Adipocyte (in vitro differentiated cells): ENCODE measurements around the gene PKNOX2.

ENCODE experiments used
- DNase-seq: peaks from one replicate; pipeline ENCODE4 v3.0.0-alpha.2; 2015; ENCODE audit warnings: low read depth
- H3K27me3 ChIP-seq: replicated peaks from 2 replicates; pipeline ENCODE4 v1.7.0; 2013; ENCODE audit warnings: mild to moderate bottlenecking, low read length, moderate library complexity; ENCODE audit not compliant: control insufficient read depth, insufficient read depth
- H3K36me3 ChIP-seq: 2 replicates; pipeline ENCODE4 v1.7.0; 2013; ENCODE audit warnings: low read length, mild to moderate bottlenecking, moderate library complexity; ENCODE audit not compliant: control insufficient read depth, insufficient read depth, severe bottlenecking
- H3K4me1 ChIP-seq: 2 replicates; pipeline ENCODE4 v1.7.0; 2013; ENCODE audit warnings: mild to moderate bottlenecking, low read length, moderate library complexity; ENCODE audit not compliant: control insufficient read depth, insufficient read depth
- H3K4me3 ChIP-seq: 2 replicates; pipeline ENCODE4 v1.7.0; 2013; ENCODE audit warnings: mild to moderate bottlenecking, low read length, moderate library complexity
- H3K9ac ChIP-seq: 2 replicates; pipeline ENCODE4 v1.7.0; 2013; ENCODE audit warnings: mild to moderate bottlenecking, low read length, moderate library complexity
- H3K9me3 ChIP-seq: 2 replicates; pipeline ENCODE4 v1.7.0; 2013; ENCODE audit warnings: mild to moderate bottlenecking, low read length, moderate library complexity; ENCODE audit not compliant: control insufficient read depth

PKNOX2 gene

DNA sequence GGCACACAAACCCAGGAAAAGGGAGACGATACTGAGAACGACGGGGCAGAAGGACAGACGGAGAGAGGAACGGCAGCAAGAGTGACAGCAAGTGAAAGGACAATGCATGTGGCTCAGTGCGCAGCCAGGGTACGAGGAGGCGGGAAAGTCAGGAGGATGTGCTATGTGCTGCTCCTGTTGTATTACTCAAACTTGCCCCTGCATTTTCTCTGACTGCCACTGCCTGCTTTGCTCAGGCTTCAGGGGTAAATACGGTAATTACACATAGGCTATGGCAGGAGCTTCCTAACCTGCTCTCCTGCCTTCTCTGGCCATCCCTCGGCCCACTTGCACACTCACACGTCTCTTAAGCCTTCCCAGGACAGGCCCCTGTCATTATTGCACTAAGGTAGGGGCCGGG is 236.7 kb downstream of the PKNOX2 start:
- peaks cover 21% of the 10 kb centered on the region for H3K4me1 ChIP-seq
- no peak for DNase-seq

DNA sequence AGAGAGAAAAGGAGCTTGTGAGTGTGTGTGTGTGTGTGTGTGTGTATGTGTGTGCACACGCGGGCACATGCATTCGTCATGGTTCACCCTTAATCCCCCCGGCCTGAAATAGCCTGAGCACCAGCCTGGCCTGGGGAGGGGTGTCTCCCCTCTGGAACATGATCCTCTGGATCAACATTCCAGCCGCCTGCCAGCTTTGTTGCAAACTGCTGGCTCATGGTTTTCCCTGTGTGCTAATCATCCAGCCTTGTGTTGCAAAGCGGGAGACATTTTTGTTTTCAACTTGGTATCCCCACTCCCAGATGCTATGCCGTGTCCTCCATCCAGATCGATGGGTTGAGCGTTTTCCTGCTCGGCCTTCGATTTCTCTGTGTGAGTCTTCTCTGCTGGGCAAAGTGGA is 237.2 kb downstream of the PKNOX2 start:
- Histone ChIP-seq H3K9me3 (no peaks in the 10 kb centered on the region), H3K27me3 (no peaks in the 10 kb centered on the region), H3K4me1 (peaks cover 21% of the 10 kb centered on the region), H3K36me3 (no peaks in the 10 kb centered on the region), H3K4me3 (no peak overlapping the region), H3K9ac (no peak overlapping the region)
- DNase-seq, result peak; percentile 60

More for the DNA sequence above, 236.7 kb downstream of the PKNOX2 start:
- Histone ChIP-seq H3K4me3 (no peak overlapping the region), H3K36me3 (no peaks in the 10 kb centered on the region), H3K9me3 (no peaks in the 10 kb centered on the region), H3K9ac (no peak overlapping the region), H3K27me3 (no peaks in the 10 kb centered on the region)

DNA sequence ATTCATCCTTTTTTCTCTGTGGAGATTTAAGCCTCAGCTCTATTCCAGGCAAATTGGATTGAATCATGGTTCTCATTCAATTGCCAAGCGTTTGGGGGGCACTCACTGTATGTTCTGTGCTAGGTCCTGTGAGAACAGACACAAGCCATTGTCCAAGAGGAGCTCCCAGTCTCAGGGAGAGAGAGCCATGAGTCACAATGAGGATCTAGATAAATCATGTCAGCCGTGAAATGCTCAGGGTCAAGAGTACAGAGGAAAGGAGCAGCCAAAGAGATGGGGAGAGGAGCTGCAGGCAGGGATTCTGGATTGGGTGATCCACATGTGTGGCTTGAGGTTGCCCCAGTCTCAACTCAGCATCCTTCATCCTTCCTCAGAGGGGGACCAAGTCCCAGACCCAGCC is 237.9 kb downstream of the PKNOX2 start:
- Histone ChIP-seq H3K36me3 (no peaks in the 10 kb centered on the region), H3K4me1 (peaks cover 21% of the 10 kb centered on the region), H3K27me3 (no peaks in the 10 kb centered on the region), H3K9ac (no peak overlapping the region), H3K4me3 (no peak overlapping the region), H3K9me3 (no peaks in the 10 kb centered on the region)
- peak; percentile 39 for DNase-seq

DNA sequence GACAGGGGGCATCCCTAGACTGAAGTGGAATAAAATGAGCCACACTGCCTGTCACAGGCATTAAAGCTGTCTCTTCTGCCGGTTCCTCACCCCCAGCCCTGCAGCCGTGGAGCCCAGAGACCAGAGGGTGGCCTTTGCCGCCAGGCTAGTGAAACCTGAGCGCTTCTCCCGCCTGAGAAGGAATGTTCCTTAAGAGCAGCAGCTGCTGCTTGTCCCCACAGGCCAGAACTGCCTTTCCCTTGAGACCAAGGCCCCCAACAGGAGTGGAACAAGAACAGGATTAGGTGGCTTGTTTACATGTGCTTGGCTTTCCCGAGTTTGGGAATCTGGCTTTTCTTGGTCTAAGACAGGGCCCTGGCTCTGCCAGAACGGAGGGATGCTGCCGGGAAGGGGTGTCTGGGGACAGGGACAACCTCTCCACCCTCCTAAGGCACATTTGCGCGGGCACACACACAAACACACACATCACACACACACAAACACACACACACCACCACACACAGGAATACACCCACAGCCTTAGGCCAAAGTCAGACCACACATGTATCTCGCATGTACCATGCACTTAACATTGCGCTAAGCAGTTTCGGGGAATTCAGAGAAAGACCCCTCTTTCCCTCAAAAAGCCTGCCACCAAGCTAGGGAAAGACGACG is 239.7 kb downstream of the PKNOX2 start:
- no peaks in the 10 kb centered on the region for H3K9me3 ChIP-seq
- peaks cover 21% of the 10 kb centered on the region for H3K4me1 ChIP-seq
- DNase-seq, result peak; percentile 3
- H3K27me3 ChIP-seq, result peaks cover 4% of the 10 kb centered on the region
- no peak overlapping the region for H3K4me3 ChIP-seq
- no peak overlapping the region for H3K9ac ChIP-seq
- no peaks in the 10 kb centered on the region for H3K36me3 ChIP-seq

DNA sequence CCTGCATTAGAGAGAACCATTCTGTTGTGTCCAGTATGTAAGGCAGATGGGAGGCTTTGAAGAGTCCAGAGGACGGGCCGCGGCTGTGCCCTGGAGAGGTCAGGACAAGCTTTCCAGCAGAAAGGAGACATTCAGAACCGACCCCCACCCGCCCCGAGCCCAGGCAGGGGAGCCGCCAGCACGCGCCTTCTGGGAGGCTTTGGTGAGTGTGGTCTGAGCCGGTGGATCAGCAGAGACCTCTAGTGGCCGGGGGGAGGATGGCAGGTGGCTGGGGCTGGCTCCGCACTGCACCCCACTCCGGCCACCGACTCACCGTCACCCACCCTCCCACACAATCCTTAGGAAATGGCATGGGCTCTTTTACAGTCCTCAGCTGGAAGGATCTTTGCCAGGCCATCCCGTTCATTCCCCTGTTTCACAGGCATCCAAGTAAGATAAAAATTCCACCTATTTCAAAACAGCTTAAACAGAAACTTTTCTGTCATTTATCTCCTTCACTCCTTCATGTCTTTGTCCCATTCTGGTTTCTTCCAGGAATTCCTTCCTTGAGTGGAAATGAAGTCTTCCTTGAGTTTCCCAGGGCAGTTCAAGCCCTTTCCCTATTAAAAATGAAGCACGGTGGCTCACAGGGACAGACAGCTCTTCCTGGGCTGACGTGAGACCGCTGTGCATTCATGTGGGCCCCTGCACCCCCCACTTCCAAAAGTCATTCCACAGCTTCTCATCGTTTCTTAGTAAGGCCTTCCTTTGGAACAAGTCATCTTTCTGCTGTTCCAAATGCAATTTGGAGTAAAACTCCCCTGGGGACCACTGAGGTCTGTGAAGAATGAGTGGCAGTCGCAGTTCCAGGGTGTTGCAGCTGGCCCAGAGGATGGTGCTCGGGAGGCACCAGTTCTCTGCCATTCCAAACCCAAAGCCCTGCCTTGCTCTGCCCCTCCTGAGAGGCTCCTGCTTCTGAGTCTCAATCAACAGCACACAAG is 240.6 kb downstream of the PKNOX2 start:
- peak; percentile 85 for DNase-seq
- peaks cover 21% of the 10 kb centered on the region for H3K4me1 ChIP-seq
- no peaks in the 10 kb centered on the region for H3K36me3 ChIP-seq
- no peak overlapping the region for H3K4me3 ChIP-seq
- no peaks in the 10 kb centered on the region for H3K9me3 ChIP-seq
- peak overlapping the region; percentile 45 for H3K9ac ChIP-seq
- peaks cover 11% of the 10 kb centered on the region for H3K27me3 ChIP-seq

DNA sequence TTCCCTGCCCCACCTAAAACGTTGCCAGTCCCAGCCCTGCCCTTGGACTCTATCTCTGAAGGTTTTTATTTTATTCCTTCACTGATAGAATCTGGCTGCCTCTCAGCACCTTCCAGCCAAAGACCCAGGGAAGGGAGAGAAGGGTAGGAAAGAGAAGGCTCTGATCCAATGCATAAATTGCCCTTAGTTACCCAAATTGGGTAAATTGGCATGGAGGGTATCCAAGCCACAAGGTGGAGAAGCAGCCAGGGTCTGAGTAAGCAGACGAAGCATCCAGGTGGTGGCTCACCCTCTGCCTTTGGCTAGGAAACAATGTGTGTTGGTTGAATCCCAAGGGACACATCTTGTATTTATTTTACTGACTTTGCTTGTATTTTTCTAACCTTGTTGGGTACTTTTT is 242.5 kb downstream of the PKNOX2 start:
- no peak for DNase-seq
- Histone ChIP-seq H3K4me1 (peaks cover 4% of the 10 kb centered on the region), H3K9me3 (no peaks in the 10 kb centered on the region), H3K9ac (no peak overlapping the region), H3K36me3 (no peaks in the 10 kb centered on the region), H3K4me3 (no peak overlapping the region), H3K27me3 (peaks cover 12% of the 10 kb centered on the region)

GRCh38 chr11:125408311-125408711 is 243.8 kb downstream of the PKNOX2 start:
- Histone ChIP-seq H3K4me1 (no peaks in the 10 kb centered on the region), H3K9ac (no peak overlapping the region), H3K9me3 (no peaks in the 10 kb centered on the region), H3K27me3 (peaks cover 12% of the 10 kb centered on the region), H3K36me3 (no peaks in the 10 kb centered on the region), H3K4me3 (no peak overlapping the region)
- no peak for DNase-seq

- Histone ChIP-seq H3K4me3 (no peak overlapping the region), H3K27me3 (peaks cover 12% of the 10 kb centered on the region), H3K36me3 (no peaks in the 10 kb centered on the region), H3K9me3 (no peaks in the 10 kb centered on the region), H3K9ac (no peak overlapping the region), H3K4me1 (no peaks in the 10 kb centered on the region)
- DNase-seq, result no peak
These were observed 245.5 kb downstream of the PKNOX2 start for GRCh38 chr11:125410091-125410490.

DNA sequence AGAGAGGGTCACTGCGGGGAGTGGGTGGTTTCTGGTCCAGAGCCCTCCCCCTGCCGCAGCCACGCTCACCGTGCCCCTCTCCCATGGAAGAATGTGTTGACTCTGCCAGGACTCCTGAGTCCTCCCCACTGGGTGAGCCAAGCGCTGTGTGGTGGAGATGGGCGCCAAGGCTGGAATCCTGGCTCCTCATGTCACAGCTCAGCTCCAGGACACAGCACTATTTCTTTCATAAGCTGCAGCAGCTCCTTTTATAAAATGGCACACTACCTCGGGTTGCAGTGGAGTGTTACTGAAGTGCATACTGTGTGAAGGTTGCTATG is 247.6 kb downstream of the PKNOX2 start:
- H3K4me1 ChIP-seq, result no peaks in the 10 kb centered on the region
- H3K9ac ChIP-seq, result no peak overlapping the region
- DNase-seq, result no peak
- H3K9me3 ChIP-seq, result no peaks in the 10 kb centered on the region
- peaks cover 12% of the 10 kb centered on the region for H3K27me3 ChIP-seq
- no peaks in the 10 kb centered on the region for H3K36me3 ChIP-seq
- no peak overlapping the region for H3K4me3 ChIP-seq

DNA sequence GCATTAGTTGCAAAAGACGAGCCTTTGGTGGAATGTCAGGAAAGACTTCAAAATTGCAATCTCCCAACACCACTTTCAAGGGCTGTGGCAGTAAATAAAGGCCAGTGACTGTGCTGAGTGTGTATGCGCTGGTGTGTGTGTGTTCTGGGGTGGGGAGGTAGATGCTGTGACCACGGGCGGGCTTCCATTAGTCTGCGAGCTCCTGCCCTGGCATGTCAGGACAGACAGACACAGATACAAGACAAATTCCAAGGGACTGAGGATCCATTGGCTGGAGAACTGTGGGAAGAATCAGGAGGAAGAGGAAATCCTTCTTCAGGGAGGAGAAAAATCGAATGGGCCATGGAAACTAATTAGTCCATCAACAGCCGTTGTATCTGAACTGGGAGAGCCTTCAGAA is 248.0 kb downstream of the PKNOX2 start:
- Histone ChIP-seq H3K9me3 (no peaks in the 10 kb centered on the region), H3K27me3 (peaks cover 12% of the 10 kb centered on the region), H3K9ac (no peak overlapping the region), H3K4me1 (no peaks in the 10 kb centered on the region), H3K36me3 (no peaks in the 10 kb centered on the region), H3K4me3 (no peak overlapping the region)
- DNase-seq, result no peak

GRCh38 chr11:125413226-125413625 is 248.7 kb downstream of the PKNOX2 start:
- Histone ChIP-seq H3K27me3 (peaks cover 12% of the 10 kb centered on the region), H3K9me3 (no peaks in the 10 kb centered on the region), H3K4me3 (no peak overlapping the region), H3K36me3 (no peaks in the 10 kb centered on the region), H3K9ac (no peak overlapping the region), H3K4me1 (no peaks in the 10 kb centered on the region)
- DNase-seq, result no peak
